Astrocyte of the cerebellum (primary cell): ENCODE results near the gene DGCR8.

Experiments used
- DNase-seq: peaks from one replicate; pipeline ENCODE4 v3.0.0-alpha.2; 2011; ENCODE audit warnings: low read depth
- H3K4me3 ChIP-seq: 2 replicates; pipeline ENCODE4 v1.5.1; 2011; ENCODE audit warnings: mild to moderate bottlenecking, low read depth, low read length, moderate library complexity
- in situ Hi-C: cut with HindIII; loops from 2 replicates; pipeline ENCODE4 v1.10.0; 2017; ENCODE audit warnings: low sequenced_read_pairs
- TF ChIP-seq, protein P1 (sequence below): IDR thresholded peaks from 2 replicates; pipeline ENCODE4 v1.5.1; 2012; ENCODE audit warnings: low read length, low read depth, moderate library complexity, mild to moderate bottlenecking; ENCODE audit errors: missing control alignments

Gene DGCR8

DNA sequence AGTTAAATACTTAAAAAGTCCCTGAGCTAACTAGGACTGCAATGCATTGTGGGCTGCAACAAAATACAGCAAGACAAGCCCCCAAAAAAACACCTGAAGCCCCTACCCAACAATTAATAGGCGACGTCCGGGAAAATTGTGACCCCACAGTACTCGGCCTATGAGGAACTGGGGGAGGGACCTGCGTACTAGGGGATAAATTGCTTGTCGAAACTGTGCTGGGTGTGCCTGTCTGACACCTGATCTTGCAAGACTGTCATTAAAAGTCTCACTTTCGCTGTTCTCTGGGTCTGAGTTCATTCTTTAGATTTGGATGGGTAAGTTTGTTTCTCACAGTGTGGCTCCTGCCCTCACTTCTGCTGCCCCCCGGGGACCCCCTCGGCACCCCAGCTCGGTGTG is 44.0 kb upstream of the DGCR8 start:
- no peak overlapping the region for H3K4me3 ChIP-seq
- DNase-seq, result no peak
- in situ Hi-C loops, result no loop called here
- TF ChIP-seq, protein P1, sequence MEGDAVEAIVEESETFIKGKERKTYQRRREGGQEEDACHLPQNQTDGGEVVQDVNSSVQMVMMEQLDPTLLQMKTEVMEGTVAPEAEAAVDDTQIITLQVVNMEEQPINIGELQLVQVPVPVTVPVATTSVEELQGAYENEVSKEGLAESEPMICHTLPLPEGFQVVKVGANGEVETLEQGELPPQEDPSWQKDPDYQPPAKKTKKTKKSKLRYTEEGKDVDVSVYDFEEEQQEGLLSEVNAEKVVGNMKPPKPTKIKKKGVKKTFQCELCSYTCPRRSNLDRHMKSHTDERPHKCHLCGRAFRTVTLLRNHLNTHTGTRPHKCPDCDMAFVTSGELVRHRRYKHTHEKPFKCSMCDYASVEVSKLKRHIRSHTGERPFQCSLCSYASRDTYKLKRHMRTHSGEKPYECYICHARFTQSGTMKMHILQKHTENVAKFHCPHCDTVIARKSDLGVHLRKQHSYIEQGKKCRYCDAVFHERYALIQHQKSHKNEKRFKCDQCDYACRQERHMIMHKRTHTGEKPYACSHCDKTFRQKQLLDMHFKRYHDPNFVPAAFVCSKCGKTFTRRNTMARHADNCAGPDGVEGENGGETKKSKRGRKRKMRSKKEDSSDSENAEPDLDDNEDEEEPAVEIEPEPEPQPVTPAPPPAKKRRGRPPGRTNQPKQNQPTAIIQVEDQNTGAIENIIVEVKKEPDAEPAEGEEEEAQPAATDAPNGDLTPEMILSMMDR, result no peak

DNA sequence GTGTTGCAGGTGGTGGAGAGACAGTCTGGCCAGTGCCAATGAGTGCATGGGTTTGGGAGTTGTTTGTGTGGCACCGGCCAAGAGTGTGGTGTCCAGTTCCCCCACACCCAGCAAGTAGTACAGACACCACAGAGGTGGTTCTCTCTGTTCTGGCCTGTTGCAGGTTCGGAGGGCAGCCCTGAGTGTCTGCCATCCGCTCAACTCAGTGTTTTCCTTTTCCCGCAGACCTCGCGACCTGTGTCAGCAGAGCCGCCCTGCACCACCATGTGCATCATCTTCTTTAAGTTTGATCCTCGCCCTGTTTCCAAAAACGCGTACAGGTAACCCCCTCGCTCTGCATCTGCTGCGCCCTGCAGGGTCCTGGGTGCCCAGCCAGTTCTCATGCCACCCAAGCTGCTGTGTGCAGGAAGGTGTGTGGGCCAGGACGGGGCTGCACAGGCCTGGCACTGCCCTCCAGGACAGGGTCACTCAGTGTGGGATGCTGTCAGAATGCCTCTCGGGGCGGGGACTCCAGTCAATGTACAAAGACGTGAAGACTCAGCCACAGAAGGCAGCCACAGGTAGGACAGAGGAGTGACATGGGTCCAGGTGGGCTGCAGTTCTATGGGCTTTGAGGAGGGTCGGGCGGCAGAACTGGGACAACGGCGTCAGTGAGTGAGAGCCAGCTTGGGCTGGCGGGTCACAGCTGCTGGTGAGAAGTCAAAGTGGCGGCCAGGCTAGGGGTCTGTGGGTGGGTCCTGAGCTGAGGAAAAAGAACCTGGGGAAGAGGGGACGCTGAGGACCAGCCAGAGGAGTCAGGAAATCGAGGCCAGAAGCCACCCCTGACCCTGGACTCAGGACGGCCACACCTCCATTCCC is 43.3 kb upstream of the DGCR8 start:
- TF ChIP-seq, protein P1, result no peak
- no peak overlapping the region for H3K4me3 ChIP-seq
- in situ Hi-C loops, result no loop called here
- DNase-seq, result no peak

DNA sequence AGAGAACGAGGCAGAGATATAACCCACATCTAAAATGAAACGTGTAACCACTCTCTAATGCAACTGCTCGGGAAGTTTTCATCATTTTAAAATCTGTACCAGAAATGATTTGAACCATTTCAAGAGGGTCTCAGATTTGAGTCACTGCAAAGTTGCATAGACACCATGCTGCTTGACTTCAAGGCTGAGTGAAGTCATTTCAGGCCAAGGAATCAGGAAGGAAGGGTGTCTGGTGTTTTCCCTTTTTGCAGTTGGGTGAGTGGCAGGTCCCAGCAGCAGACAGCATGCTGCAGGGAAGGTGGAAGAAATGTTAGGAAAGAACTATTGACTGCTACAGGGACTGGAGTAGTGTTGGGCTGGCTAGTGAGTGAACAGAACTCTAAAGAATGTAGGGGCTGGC is 42.6 kb upstream of the DGCR8 start:
- TF ChIP-seq, protein P1, result no peak
- in situ Hi-C loops, result no loop called here
- H3K4me3 ChIP-seq, result no peak overlapping the region
- DNase-seq, result no peak

DNA sequence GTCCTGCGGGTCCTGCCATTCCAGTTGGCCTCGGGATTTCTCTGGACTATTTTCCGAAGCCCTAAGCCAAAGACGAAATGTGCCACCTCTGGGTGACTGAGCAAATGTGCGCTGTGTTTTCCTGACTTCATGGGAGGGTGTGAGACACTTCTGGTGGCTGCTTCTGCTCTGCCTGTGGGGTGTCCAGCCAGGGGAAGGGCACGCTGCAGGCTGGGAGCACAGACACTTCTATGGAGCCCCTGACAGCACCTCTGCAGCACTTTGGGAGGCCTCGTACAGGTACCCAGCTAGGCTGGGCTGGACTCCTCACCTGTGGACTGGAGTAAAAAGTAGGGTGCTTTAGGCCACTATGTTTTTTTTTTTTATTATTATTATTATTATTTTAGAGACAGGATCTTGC is 41.5 kb upstream of the DGCR8 start:
- no peak overlapping the region for H3K4me3 ChIP-seq
- in situ Hi-C loops, result no loop called here
- no peak for DNase-seq
- TF ChIP-seq, protein P1, result no peak

DNA sequence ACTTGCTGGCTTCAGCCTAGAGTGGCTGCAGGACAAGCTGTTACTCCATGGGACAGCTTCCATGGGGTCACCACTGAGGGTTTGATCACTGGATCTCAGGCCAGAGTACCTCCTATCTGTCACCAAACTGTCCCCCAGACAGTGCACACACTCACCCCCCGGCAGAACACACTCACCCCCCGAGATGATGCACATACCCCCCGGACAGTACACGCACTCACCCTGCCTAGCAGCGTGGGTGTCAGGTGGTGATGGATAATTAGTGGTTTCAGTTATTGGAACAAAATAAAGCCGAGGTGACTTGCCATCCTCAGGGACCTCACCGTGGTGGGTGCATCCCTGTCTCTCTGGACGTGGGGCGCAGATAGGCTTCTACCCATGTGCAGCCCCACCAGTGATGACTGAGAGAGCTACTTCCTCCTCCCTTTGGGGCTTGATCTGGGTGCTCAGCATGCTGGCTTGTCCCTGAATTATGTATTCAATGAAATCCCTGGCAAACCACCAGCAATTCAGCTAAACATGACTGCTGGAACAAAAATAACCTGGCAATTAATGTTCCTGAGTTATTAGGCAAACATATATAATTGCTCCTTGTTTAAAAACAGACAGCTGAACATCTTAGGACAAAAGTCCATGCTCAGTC is 40.2 kb upstream of the DGCR8 start:
- no peak overlapping the region for H3K4me3 ChIP-seq
- TF ChIP-seq, protein P1, result no peak
- DNase-seq, result no peak
- in situ Hi-C loops, result no loop called here

DNA sequence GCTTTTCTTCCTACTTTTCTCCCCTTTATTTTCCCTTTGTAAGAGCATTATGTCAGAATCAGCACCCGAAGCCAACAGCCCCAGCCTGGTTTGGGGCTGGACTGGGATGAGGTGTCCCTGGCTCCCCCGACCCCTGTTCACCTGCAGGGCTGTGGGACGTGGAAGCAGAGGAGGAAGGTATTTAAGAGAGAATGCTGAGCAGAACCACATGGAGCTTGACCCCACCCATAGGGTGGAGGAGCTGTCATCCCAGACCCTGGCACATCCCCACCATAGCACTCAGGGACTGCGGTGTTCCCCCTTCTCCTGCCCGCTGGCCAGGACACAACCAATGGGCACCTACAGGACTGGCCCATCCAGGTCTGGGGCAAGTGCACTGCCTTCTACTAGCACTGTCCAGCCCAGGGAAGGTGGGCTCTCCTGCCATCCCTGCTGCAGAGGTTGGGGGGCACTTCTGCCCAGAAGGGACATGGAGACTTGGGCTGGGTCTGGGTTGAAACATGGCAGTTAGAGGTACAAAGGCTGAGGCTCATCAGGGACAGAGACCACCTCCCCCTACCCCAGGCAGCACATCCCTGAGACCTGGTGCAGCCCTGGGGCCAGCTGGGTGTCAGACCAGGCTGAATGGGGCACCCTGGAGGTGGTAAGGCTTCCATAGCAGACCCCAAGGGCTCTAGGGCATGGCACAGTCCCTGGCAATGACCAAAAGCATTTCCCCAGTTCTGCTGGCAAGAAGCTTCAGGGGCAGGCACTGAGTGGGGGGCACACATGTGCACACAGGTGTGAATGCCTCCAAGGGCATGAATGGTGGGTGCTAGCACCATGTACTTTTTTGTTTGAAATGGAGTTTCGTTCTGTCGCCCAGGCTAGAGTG is 39.5 kb upstream of the DGCR8 start:
- H3K4me3 ChIP-seq, result no peak overlapping the region
- DNase-seq, result no peak
- in situ Hi-C loops, result no loop called here
- TF ChIP-seq, protein P1, result no peak
